HCEC 1CT (cell line): ENCODE measurements around the gene KPNB1.
"Not testable (repeated sequence)": the region's sequence is repeated elsewhere in the genome, so short reads cannot be mapped to it uniquely, and the experiment has no call there.

Experiments used
- DNase-seq: peaks from one replicate; pipeline ENCODE4 v3.0.0-alpha.2; 2017

Gene KPNB1

GRCh38 chr17:47682727-47683126, 33.0 kb downstream of the KPNB1 start:
- DNase-seq: not testable (repeated sequence)

- no peak for DNase-seq
These were observed 34.3 kb downstream of the KPNB1 start for GRCh38 chr17:47684025-47684424.

GRCh38 chr17:47684535-47685193, 34.9 kb downstream of the KPNB1 start:
- no peak for DNase-seq

DNA sequence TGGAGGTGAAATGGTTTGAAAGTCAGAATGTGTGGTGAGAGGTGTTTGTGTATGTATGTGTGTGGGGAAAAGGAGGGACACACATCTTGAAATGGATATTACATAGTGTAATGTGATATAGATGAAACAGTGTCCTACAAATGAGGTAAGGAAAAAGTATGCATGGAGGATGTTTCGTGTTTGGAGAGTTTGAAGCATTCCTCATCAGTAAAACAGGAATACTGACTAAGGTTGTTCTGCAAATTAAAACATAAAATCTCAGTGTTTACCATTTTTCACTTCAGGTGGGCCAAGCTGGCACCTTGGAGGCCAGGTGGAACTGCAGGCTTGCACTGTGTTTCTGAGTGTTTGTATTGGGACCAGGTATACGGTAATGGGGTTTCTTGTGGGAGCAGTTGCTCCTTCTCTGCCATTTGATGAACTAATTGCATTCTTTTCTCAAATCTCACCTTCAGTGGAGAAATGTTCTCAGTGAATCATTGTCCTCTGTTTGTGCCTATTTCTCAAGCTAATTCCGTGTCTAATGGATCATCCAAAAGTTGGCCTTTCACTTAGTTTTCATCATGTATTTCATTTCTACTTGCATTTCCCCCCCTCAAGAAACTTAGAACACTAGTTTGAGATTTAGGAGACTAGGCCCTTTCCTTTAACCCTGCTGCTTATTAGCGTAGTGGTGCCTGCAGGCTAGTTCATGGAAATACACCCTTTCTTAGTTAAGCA, 36.0 kb downstream of the KPNB1 start:
- DNase-seq: peak; percentile 65

GRCh38 chr17:47686276-47686635, 36.5 kb downstream of the KPNB1 start:
- peak; percentile 87 for DNase-seq

- peak; percentile 78 for DNase-seq
These were observed 37.1 kb downstream of the KPNB1 start for GRCh38 chr17:47686664-47687327.

- no peak for DNase-seq
These were observed 37.6 kb downstream of the KPNB1 start for GRCh38 chr17:47687328-47687690.

- DNase-seq: peak; percentile 47
These were observed 38.0 kb downstream of the KPNB1 start for GRCh38 chr17:47687748-47688147.

- DNase-seq: no peak
These were observed 40.4 kb downstream of the KPNB1 start for GRCh38 chr17:47690121-47690520.

DNA sequence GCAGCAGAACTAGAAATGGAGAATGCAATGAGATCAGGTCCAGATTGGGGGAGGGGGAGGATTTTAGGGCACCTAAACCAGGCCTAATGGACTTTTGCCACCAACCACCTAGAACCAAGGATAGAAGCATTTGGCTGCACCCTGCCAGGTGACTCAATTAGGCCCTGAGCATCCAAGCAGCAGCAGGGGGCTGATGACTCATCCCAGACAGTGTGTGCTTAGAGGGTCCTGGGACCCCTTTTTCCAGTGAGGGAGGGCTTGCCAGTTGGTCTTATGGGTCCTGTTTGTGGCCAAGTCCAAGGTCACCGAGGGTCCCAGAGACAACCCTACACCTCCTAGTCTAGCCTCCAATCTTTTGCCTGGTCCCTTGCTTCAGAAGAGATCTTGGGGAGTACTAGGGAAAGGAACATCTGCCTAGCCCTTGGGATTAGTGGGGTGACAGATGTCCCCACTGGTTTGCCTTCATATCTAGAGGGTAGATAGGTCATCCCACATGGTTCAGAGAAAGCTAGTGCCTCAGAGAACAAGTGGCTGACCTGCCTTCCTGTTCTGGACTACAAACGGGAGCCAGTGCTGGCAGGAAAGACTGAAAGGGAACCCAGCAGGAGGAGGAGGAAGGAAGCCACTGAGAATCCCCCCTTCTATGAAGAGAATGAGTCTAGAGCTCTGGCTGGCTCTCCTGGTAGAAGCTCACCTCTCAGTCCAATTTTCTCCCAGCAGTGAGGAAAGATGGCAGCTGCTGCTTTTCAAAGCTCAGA, 42.6 kb downstream of the KPNB1 start:
- no peak for DNase-seq

- no peak for DNase-seq
These were observed 43.4 kb downstream of the KPNB1 start for GRCh38 chr17:47692895-47693730.

DNA sequence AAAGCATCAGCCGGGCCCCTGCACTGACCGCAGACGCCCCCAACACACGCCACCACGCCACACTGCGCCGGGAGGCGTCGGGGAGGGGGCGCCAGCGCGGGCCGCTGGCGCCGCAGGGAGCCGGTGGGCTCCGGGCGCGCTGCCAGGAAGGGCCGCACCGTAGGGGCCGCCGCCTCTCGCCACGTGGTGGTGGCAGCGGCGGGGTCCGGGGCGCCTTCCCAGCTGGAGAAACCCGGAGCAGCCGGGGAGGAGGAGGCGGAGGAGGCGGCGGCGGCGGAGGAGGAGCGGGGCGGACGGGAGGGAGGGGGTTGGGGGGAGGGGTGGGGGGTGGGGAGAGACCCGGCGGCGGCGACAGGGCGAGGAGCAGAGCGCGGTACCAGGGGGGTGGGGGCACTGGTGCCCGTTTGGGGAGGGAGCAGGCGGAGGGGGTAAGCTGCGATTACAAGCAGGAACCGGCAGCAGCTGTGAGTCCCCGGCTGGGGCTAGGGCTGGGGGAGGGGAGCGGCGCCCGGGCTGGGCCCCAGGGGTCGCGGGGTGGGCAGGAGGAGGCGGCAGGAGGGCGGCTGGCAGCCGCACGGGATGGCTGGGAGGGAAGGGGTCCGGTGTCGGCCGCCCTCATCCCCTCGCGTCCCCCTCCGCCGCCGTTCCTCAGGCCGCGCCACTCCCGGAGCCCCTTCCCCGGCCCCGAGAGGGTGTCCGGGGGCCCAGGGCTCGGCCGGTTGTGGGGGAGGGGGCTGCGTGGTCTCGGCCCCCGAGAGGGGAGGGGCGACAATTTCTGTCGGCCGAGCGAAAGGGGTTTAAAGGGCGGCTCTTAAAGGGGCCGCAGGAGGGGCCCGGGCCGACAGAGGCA, 44.2 kb downstream of the KPNB1 start, which contains the start of gene TBKBP1:
Gene TBKBP1, plus strand, starts transcription at position 431 of the 850 bp plus-strand sequence. CDS start 1,952 bp downstream, outside the sequence.
- DNase-seq: no peak

DNA sequence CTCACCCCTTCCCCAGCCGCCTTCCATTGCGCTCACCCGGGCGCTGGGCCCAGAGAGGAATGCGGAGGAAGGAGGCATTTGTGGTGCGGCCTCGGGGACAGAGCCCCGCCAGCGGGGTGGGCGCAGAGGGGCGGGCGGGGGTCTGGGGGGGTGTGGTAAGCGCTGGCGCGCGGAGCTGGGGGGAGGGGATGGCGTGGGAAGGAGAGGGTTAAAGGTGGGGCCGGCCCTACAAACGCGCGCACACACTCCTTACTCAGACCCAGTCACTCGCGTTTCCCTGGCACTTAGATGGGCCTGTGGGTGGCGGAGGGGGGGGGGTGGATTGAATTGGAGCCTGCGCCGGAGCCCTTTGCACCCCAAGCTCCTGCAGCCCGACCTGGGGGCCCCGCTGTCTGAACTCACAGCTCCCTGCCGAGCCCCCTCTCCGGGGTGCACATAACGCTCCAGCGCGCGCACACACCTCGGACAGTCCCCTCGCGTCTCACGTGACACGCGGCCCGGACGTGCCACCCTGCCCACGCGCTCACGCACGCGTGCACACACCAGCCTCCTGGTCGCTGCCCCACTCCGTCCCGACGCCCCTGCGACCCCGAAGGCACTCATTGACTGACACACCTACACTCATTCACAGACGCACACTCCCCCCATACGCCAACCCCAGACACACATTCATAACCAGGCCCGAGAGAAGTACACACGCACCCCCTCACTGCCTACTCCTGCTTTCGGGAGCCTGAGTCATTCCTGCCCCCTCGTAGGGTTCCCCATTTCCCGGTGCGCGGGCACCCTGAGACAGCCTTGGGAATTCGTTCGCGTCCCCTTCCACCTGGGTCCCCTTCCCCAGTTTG, 45.1 kb downstream of the KPNB1 start:
- DNase-seq: peak; percentile 61

DNA sequence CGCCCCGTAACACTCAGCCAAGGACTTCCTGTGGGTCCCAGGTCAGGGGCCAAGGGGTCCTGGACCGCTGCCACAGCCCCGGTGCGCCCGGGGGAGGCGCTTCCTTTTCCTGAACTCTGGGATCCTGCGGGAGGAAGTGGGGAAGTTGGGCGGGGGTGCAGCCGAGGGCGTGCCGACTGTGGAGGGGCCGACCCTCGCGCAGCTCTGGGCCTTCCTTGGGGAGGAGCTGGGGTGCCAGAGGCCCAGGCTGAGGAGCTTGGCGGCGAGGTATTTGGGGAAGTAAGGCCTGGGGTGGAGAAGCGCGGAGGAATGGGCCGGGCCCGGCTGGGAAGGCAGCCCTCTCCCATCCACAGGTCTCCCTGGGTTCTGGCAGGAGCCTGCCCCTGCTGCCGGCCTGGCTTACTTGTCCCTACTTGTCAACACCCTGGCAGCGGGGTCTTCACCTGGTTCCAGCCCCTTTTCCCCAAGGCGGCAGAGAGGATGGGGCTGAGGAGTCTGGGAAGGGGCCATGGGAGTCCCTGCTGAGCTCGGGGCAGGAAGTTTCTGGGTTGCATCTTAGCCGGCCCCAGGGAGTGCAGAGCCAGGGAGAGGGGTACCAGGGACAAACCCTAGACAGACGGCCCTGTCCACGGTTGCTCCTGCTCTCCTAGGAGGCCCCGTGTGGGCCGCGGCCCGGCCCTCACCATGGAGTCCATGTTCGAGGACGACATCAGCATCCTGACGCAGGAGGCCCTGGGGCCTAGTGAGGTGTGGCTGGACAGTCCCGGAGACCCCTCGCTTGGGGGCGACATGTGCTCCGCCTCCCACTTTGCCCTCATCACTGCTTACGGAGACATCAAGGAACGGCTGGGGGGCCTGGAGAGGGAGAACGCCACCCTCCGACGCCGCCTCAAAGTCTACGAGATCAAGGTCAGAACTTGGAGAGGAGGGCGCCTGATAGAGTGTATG, 46.0 kb downstream of the KPNB1 start:
- no peak for DNase-seq

- DNase-seq: no peak
These were observed 47.3 kb downstream of the KPNB1 start for GRCh38 chr17:47696717-47697642.

DNA sequence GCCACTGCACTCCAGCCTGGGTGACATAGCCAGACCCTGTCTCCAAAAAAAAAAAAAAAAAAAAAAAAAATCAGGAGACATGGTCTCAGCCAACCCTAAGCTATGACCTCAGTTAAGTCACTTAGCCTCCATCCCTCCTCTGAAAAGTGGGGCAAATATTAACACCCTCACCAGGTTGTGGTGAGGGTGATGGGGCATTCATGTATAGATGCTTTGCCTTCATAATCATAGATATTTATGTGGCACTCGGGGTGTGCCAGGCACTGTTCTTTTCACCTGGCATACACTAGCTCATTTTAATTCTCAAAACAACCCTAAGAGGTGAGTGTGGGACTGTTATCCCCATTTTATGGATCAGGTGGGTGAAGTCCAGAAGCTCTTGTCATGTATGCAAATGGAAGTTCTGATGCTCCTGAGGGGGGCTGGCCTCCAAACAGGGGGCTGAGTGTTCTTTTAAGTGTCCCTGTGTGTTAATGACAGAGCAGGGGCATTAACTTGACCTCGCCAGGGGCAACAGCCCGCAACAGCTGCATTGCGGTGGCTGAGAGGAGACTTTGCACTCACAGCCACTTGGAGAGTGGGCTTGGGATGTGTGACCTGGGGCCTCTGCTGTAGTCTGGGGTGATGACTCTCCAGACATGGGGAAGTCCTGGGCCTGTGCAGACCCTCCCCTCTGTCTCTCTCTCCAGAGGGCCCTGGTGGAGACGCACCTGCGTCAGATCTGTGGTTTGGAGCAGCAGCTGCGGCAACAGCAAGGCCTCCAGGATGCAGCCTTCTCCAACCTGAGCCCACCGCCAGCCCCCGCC, 48.4 kb downstream of the KPNB1 start:
- DNase-seq: no peak
